NAMALWA (cell line): ENCODE measurements around the gene DHRS9.
A peak's percentile ranks its signal among the peaks of the same experiment; 100 is the strongest.
"Not testable (repeated sequence)": the region's sequence is repeated elsewhere in the genome, so short reads cannot be mapped to it uniquely, and the experiment has no call there.

Experiments
- DNase-seq: peaks from one replicate; pipeline ENCODE4 v3.0.0-alpha.2; 2015; ENCODE audit warnings: low spot score

The DHRS9 gene

GRCh38 chr2:169136428-169136827, 67.1 kb downstream of the DHRS9 start:
- not testable (repeated sequence) for DNase-seq

GRCh38 chr2:169136885-169137534, 67.6 kb downstream of the DHRS9 start:
- no peak for DNase-seq

DNA sequence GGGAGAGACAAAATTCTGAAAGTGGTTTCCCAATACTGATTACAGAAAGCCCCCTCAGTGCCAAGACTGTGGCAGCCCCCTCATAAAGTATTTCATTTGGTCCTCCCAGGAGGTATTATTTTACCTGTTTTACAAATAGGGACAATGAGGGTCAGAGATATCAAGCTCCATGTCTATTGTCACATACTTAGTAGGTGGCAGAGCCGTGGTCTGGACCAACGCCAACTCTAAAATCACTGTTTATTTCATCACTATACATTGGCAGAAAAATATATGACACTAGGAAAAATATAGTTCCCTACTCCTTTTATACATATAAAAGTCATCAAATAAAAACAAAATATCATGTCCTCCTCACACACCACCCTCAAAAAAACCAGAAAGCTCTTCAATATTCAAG, 68.6 kb downstream of the DHRS9 start:
- DNase-seq = no peak

- DNase-seq = no peak
These were observed 69.8 kb downstream of the DHRS9 start for GRCh38 chr2:169139145-169139544.

- DNase-seq = no peak
These were observed 70.8 kb downstream of the DHRS9 start for GRCh38 chr2:169139993-169140767.

DNA sequence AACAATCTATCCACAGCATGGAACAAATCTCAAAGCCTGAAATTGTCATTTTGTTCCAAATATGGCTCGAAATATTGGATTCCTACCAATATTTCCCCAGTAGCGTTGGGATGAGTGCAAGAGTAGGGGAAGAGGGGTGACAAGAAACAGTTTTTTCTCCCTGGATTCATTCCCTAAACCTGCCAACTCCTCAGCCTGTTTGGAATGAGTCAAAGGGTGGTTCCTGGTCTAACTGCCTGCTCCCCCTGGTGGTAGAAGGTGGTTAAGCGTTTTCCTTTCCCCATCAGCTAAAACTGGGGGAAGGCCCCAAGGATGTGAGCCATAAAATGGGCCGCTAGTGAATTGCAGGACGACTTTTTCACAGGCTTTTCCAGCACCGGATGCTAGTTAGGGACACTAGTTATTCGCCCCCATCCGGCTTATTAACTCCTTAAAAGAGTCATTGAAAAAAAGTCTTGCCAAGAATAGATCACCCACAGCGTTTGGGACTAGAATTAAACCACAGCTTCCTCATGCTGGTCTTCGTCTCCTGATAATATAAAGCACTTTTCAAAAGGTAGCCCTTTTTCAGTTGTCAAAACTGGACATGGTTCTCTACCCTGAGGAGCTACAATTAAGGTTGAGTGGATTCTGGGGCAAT, 72.5 kb downstream of the DHRS9 start:
- DNase-seq = peak; percentile 66

GRCh38 chr2:169143998-169144397, 74.6 kb downstream of the DHRS9 start:
- peak; percentile 59 for DNase-seq
